ENCODE measurements around the gene POU6F2.

The POU6F2 gene

DNA sequence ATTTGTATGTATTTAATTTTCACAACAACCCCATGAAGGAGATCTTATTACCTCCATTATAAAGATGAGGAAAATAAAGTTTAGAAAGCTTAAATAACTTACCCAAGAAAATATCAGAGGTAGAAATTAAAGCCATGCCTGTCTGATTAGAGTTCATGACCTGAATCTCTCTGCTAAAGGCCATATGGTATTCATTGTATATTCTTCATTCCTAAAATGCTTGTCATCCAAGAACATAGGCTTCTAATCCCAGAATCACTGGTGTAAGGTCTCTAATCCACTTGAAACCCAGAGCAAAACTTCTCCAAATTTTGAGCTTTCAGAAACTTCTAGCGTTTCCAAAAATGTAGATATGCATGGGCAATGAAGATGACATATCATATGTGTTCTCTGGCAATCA, 516.2 kb downstream of the POU6F2 start:
- Histone ChIP-seq H3K18ac (ENCODE audit: low read length) (no peak overlapping the region), H3K79me1 (ENCODE audit: low read length) (no peaks in the 10 kb centered on the region), H2BK5ac (ENCODE audit: low read length) (no peak overlapping the region), H3K9ac (ENCODE audit: low read length) (no peak overlapping the region), H3K4ac (ENCODE audit: low read depth, low read length) (no peak overlapping the region), H3K4me1 (ENCODE audit: control insufficient read depth, low read depth, low read length) (no peaks in the 10 kb centered on the region), H2AK5ac (ENCODE audit: low read length) (no peak overlapping the region), H4K5ac (ENCODE audit: low read length) (no peak overlapping the region), H3K36me3 (ENCODE audit: control insufficient read depth, insufficient read depth, low read length) (no peaks in the 10 kb centered on the region), H3K4me2 (ENCODE audit: low read length) (no peak overlapping the region), H4K8ac (ENCODE audit: low read depth, low read length) (no peak overlapping the region), H3K79me2 (ENCODE audit: control insufficient read depth, insufficient read depth, low read length) (no peaks in the 10 kb centered on the region), H3K56ac (ENCODE audit: low read length) (no peak overlapping the region), H3K27ac (ENCODE audit: low read depth, low read length) (no peak overlapping the region), H2BK15ac (replicated peaks; ENCODE audit: low read depth) (no peak overlapping the region), H2BK120ac (ENCODE audit: low read depth, low read length) (no peak overlapping the region), H3K27me3 (ENCODE audit: insufficient read depth, low read length, poor library complexity) (no peaks in the 10 kb centered on the region), H3K4me3 (ENCODE audit: low read length) (no peak overlapping the region), H3K23ac (ENCODE audit: low read length) (no peak overlapping the region)
- no peak for DNase-seq
- WGBS (ENCODE audit: extremely low coverage, insufficient coverage, low lambda C conversion rate), result no CpG with 5 or more reads among the region's 1 CpG

DNA sequence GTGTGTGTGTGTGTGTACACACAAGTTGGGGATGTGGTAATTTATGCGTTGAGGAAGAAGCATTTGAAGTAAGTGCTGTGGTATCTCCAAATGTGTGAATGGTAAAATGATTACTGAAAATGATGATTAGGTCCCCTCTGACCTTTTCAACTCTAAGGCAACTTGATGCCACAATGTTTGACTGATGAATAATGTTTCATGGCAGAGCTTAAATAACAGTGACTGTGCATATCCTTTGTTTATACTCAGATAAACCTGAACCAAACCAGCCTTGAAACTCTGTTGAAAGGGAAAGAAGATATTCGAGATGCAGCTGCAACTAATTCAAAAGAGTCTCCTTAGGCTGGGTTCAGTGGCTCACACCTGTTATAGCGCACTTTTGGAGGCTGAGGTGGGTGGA, 523.6 kb downstream of the POU6F2 start:
- no peak overlapping the region for H2AK5ac ChIP-seq (ENCODE audit: low read length)

DNA sequence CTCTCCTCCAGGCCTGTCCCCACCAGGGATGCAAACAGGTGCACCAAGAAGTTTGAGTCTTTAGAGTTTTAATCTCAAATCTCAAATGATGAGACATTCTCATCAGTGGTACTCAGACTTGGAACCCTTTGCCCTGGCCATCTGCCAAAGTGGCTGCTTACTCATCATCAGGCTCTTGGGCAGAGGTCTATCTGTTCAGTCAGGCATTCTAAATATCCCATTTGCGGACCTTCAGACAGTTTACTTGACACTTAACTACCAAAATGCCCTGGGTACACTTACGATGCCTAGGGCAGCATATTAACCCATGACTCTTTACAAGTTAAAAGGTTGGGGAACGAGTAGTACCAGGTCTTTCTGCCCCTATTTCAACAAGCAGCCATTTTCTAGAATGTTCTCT, 527.3 kb downstream of the POU6F2 start:
- no CpG with 5 or more reads among the region's 3 CpGs for WGBS (ENCODE audit: extremely low coverage, insufficient coverage, low lambda C conversion rate)
- DNase-seq, result no peak

More for the DNA sequence above, 523.6 kb downstream of the POU6F2 start:
- no peak overlapping the region for H2BK120ac ChIP-seq (ENCODE audit: low read depth, low read length)
- no peaks in the 10 kb centered on the region for H3K4me1 ChIP-seq (ENCODE audit: control insufficient read depth, low read depth, low read length)
- no peak overlapping the region for H2BK15ac ChIP-seq (replicated peaks; ENCODE audit: low read depth)
- H3K36me3 ChIP-seq (ENCODE audit: control insufficient read depth, insufficient read depth, low read length), result no peaks in the 10 kb centered on the region
- no peaks in the 10 kb centered on the region for H3K27me3 ChIP-seq (ENCODE audit: insufficient read depth, low read length, poor library complexity)
- H2BK5ac ChIP-seq (ENCODE audit: low read length), result no peak overlapping the region
- no peak overlapping the region for H3K56ac ChIP-seq (ENCODE audit: low read length)
- H3K4me3 ChIP-seq (ENCODE audit: low read length), result no peak overlapping the region
- no peak overlapping the region for H3K9ac ChIP-seq (ENCODE audit: low read length)
- no peak overlapping the region for H4K5ac ChIP-seq (ENCODE audit: low read length)
- H3K79me2 ChIP-seq (ENCODE audit: control insufficient read depth, insufficient read depth, low read length), result no peaks in the 10 kb centered on the region
- H3K23ac ChIP-seq (ENCODE audit: low read length), result no peak overlapping the region
- H3K79me1 ChIP-seq (ENCODE audit: low read length), result no peaks in the 10 kb centered on the region
- H3K18ac ChIP-seq (ENCODE audit: low read length), result no peak overlapping the region
- no peak overlapping the region for H4K8ac ChIP-seq (ENCODE audit: low read depth, low read length)
- H3K4me2 ChIP-seq (ENCODE audit: low read length), result no peak overlapping the region
- WGBS (ENCODE audit: extremely low coverage, insufficient coverage, low lambda C conversion rate), result no CpG with 5 or more reads among the region's 3 CpGs
- no peak for DNase-seq
- H3K27ac ChIP-seq (ENCODE audit: low read depth, low read length), result no peak overlapping the region
- H3K4ac ChIP-seq (ENCODE audit: low read depth, low read length), result no peak overlapping the region

DNA sequence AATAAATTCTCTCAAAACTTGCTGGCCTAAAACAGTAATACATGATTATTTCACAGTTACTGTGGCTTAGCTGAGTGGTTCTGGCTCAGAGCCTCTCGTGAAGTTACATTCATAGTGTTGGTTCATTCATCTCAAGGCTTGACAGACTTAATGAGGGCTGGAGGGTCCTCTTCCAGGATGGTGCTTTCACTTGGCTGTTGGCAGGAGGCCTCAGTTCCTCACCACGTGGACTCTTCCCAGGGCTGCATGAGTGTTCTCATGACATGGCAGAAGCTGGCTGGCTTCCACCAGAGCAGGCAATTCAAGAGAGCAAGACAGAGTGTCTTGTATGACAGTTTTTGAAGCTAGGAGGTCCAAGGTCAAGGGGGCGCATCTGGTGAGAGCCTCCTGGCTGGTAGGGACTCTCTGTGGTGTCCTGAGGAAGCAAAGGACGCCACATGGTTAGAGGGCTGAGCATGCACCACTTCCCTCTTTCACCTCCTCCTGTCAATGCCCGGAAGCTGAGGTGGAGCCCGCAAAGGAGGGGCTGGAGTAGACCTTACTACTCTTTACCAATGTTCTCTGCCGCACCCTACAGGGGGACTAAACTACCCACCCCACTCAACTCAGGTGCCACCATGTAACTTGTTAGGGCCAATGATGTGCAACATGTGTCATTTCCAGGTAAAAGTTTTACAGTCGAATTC, 530.3 kb downstream of the POU6F2 start:
- H3K79me1 ChIP-seq (ENCODE audit: low read length), result no peaks in the 10 kb centered on the region
- H3K4me2 ChIP-seq (ENCODE audit: low read length), result no peak overlapping the region
- H4K8ac ChIP-seq (ENCODE audit: low read depth, low read length), result no peak overlapping the region
- no peak overlapping the region for H2AK5ac ChIP-seq (ENCODE audit: low read length)
- peaks cover 2% of the 10 kb centered on the region for H3K4me1 ChIP-seq (ENCODE audit: control insufficient read depth, low read depth, low read length)
- no peak overlapping the region for H3K4ac ChIP-seq (ENCODE audit: low read depth, low read length)
- no peaks in the 10 kb centered on the region for H3K79me2 ChIP-seq (ENCODE audit: control insufficient read depth, insufficient read depth, low read length)
- WGBS (ENCODE audit: extremely low coverage, insufficient coverage, low lambda C conversion rate), result no CpG with 5 or more reads among the region's 8 CpGs
- no peak for DNase-seq
- no peak overlapping the region for H2BK5ac ChIP-seq (ENCODE audit: low read length)
- no peak overlapping the region for H2BK120ac ChIP-seq (ENCODE audit: low read depth, low read length)
- H3K4me3 ChIP-seq (ENCODE audit: low read length), result no peak overlapping the region
- H3K23ac ChIP-seq (ENCODE audit: low read length), result no peak overlapping the region
- H4K5ac ChIP-seq (ENCODE audit: low read length), result no peak overlapping the region
- no peaks in the 10 kb centered on the region for H3K36me3 ChIP-seq (ENCODE audit: control insufficient read depth, insufficient read depth, low read length)
- H3K27me3 ChIP-seq (ENCODE audit: insufficient read depth, low read length, poor library complexity), result no peaks in the 10 kb centered on the region
- H3K9ac ChIP-seq (ENCODE audit: low read length), result no peak overlapping the region
- no peak overlapping the region for H3K18ac ChIP-seq (ENCODE audit: low read length)
- H3K27ac ChIP-seq (ENCODE audit: low read depth, low read length), result no peak overlapping the region
- no peak overlapping the region for H3K56ac ChIP-seq (ENCODE audit: low read length)
- H2BK15ac ChIP-seq (replicated peaks; ENCODE audit: low read depth), result no peak overlapping the region

More for the DNA sequence above, 527.3 kb downstream of the POU6F2 start:
- Histone ChIP-seq H3K27me3 (ENCODE audit: insufficient read depth, low read length, poor library complexity) (no peaks in the 10 kb centered on the region), H2BK5ac (ENCODE audit: low read length) (no peak overlapping the region), H3K4me3 (ENCODE audit: low read length) (no peak overlapping the region), H3K79me2 (ENCODE audit: control insufficient read depth, insufficient read depth, low read length) (no peaks in the 10 kb centered on the region), H3K4me1 (ENCODE audit: control insufficient read depth, low read depth, low read length) (no peaks in the 10 kb centered on the region), H3K4me2 (ENCODE audit: low read length) (no peak overlapping the region), H3K18ac (ENCODE audit: low read length) (no peak overlapping the region), H3K23ac (ENCODE audit: low read length) (no peak overlapping the region), H4K8ac (ENCODE audit: low read depth, low read length) (no peak overlapping the region), H3K36me3 (ENCODE audit: control insufficient read depth, insufficient read depth, low read length) (no peaks in the 10 kb centered on the region), H2AK5ac (ENCODE audit: low read length) (no peak overlapping the region), H2BK120ac (ENCODE audit: low read depth, low read length) (no peak overlapping the region), H3K9ac (ENCODE audit: low read length) (no peak overlapping the region), H4K5ac (ENCODE audit: low read length) (no peak overlapping the region), H3K4ac (ENCODE audit: low read depth, low read length) (no peak overlapping the region), H3K79me1 (ENCODE audit: low read length) (no peaks in the 10 kb centered on the region), H3K27ac (ENCODE audit: low read depth, low read length) (no peak overlapping the region), H3K56ac (ENCODE audit: low read length) (no peak overlapping the region), H2BK15ac (replicated peaks; ENCODE audit: low read depth) (no peak overlapping the region)

DNA sequence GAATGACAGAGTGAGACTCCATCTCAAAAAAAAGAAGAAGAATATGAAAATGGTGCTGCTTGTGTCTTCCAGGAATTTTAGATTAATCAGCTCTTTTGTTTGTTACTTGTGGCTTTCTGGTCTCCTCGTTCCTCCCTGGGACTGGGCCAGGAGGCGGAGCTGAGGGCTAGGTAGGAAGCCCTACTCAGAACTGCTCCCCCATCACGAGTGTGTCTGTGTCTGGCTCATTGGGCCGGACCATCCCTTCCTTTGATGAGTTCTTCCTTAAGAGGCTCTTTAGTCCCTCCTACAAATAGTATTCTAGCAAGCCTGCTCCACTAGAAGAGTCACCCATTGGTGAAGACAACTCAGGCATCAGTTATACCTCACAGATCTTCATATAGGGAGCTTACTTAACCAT, 531.7 kb downstream of the POU6F2 start:
- no peak for DNase-seq
- Histone ChIP-seq H4K8ac (ENCODE audit: low read depth, low read length) (no peak overlapping the region), H3K79me1 (ENCODE audit: low read length) (no peaks in the 10 kb centered on the region), H4K5ac (ENCODE audit: low read length) (no peak overlapping the region), H2BK15ac (replicated peaks; ENCODE audit: low read depth) (no peak overlapping the region), H3K56ac (ENCODE audit: low read length) (no peak overlapping the region), H3K36me3 (ENCODE audit: control insufficient read depth, insufficient read depth, low read length) (no peaks in the 10 kb centered on the region), H3K4me1 (ENCODE audit: control insufficient read depth, low read depth, low read length) (peaks cover 2% of the 10 kb centered on the region), H2AK5ac (ENCODE audit: low read length) (no peak overlapping the region), H3K18ac (ENCODE audit: low read length) (no peak overlapping the region), H2BK120ac (ENCODE audit: low read depth, low read length) (no peak overlapping the region), H3K4ac (ENCODE audit: low read depth, low read length) (no peak overlapping the region), H3K9ac (ENCODE audit: low read length) (no peak overlapping the region), H3K23ac (ENCODE audit: low read length) (no peak overlapping the region), H3K27me3 (ENCODE audit: insufficient read depth, low read length, poor library complexity) (no peaks in the 10 kb centered on the region), H2BK5ac (ENCODE audit: low read length) (no peak overlapping the region), H3K27ac (ENCODE audit: low read depth, low read length) (no peak overlapping the region), H3K79me2 (ENCODE audit: control insufficient read depth, insufficient read depth, low read length) (no peaks in the 10 kb centered on the region), H3K4me3 (ENCODE audit: low read length) (no peak overlapping the region), H3K4me2 (ENCODE audit: low read length) (no peak overlapping the region)
- no CpG with 5 or more reads among the region's 4 CpGs for WGBS (ENCODE audit: extremely low coverage, insufficient coverage, low lambda C conversion rate)

DNA sequence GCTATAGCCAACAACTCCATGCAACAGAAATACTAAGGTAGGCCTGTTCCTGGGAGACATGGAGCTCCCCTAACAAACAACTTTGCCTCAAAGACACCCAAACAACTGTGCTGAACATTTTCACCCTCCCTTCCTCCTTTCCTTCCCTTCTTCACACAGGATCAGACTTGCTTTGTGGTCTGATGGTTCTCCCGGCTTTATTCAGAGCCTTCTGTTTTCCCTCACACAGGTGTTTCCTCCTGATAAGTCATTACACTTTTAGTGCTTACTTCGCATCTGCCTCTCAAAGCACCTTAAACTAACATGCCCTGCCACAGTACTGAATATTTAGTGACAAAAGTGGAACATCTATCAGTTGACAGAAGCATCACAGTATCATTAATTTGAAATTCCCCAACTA, 532.2 kb downstream of the POU6F2 start:
- Histone ChIP-seq H3K23ac (ENCODE audit: low read length) (no peak overlapping the region), H2BK5ac (ENCODE audit: low read length) (no peak overlapping the region), H4K5ac (ENCODE audit: low read length) (no peak overlapping the region), H3K56ac (ENCODE audit: low read length) (no peak overlapping the region), H3K4me1 (ENCODE audit: control insufficient read depth, low read depth, low read length) (peaks cover 2% of the 10 kb centered on the region), H3K4me3 (ENCODE audit: low read length) (no peak overlapping the region), H3K9ac (ENCODE audit: low read length) (no peak overlapping the region), H3K18ac (ENCODE audit: low read length) (no peak overlapping the region), H3K79me1 (ENCODE audit: low read length) (no peaks in the 10 kb centered on the region), H3K27me3 (ENCODE audit: insufficient read depth, low read length, poor library complexity) (no peaks in the 10 kb centered on the region), H3K36me3 (ENCODE audit: control insufficient read depth, insufficient read depth, low read length) (no peaks in the 10 kb centered on the region), H3K4ac (ENCODE audit: low read depth, low read length) (no peak overlapping the region), H3K4me2 (ENCODE audit: low read length) (no peak overlapping the region), H3K79me2 (ENCODE audit: control insufficient read depth, insufficient read depth, low read length) (no peaks in the 10 kb centered on the region), H4K8ac (ENCODE audit: low read depth, low read length) (no peak overlapping the region), H2BK15ac (replicated peaks; ENCODE audit: low read depth) (no peak overlapping the region), H2AK5ac (ENCODE audit: low read length) (no peak overlapping the region), H3K27ac (ENCODE audit: low read depth, low read length) (no peak overlapping the region), H2BK120ac (ENCODE audit: low read depth, low read length) (no peak overlapping the region)
- no CpG with 5 or more reads among the region's 2 CpGs for WGBS (ENCODE audit: extremely low coverage, insufficient coverage, low lambda C conversion rate)
- DNase-seq, result no peak
